GM06990 (cell line): ENCODE results near the gene PCDHGA3.
A peak's percentile ranks its signal among the peaks of the same experiment; 100 is the strongest.
"Not testable (repeated sequence)": the region's sequence is repeated elsewhere in the genome, so short reads cannot be mapped to it uniquely, and the experiment has no call there.

Source experiments
- DNase-seq: peaks from one replicate; pipeline ENCODE4 v3.0.0-alpha.2; 2011; ENCODE audit not compliant: insufficient read length; ENCODE audit errors: extremely low read depth
- H3K27me3 ChIP-seq: replicated peaks from 2 replicates; pipeline ENCODE4 v1.6.0; 2011; ENCODE audit warnings: low read length; ENCODE audit not compliant: control insufficient read depth, insufficient read depth
- H3K36me3 ChIP-seq: 2 replicates; pipeline ENCODE4 v1.5.1; 2011; ENCODE audit warnings: low read length; ENCODE audit not compliant: control insufficient read depth, insufficient read depth
- H3K4me3 ChIP-seq: replicated peaks from 2 replicates; pipeline ENCODE4 v1.5.1; 2011; ENCODE audit warnings: low read depth, mild to moderate bottlenecking, control low read depth, low read length
- TF ChIP-seq, protein P1 (sequence below): IDR thresholded peaks from 2 replicates; pipeline ENCODE4 v1.5.1; 2011; ENCODE audit warnings: low read length, control low read depth, mild to moderate bottlenecking, inconsistent platforms; ENCODE audit not compliant: insufficient read depth, poor library complexity, severe bottlenecking

Gene PCDHGA3

GRCh38 chr5:141343953-141344463, 379 bp downstream of the PCDHGA3 start:
- Histone ChIP-seq H3K4me3 (no peak overlapping the region), H3K36me3 (no peaks in the 10 kb centered on the region), H3K27me3 (no peaks in the 10 kb centered on the region)
- TF ChIP-seq, protein P1, sequence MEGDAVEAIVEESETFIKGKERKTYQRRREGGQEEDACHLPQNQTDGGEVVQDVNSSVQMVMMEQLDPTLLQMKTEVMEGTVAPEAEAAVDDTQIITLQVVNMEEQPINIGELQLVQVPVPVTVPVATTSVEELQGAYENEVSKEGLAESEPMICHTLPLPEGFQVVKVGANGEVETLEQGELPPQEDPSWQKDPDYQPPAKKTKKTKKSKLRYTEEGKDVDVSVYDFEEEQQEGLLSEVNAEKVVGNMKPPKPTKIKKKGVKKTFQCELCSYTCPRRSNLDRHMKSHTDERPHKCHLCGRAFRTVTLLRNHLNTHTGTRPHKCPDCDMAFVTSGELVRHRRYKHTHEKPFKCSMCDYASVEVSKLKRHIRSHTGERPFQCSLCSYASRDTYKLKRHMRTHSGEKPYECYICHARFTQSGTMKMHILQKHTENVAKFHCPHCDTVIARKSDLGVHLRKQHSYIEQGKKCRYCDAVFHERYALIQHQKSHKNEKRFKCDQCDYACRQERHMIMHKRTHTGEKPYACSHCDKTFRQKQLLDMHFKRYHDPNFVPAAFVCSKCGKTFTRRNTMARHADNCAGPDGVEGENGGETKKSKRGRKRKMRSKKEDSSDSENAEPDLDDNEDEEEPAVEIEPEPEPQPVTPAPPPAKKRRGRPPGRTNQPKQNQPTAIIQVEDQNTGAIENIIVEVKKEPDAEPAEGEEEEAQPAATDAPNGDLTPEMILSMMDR: no peak
- no peak for DNase-seq

DNA sequence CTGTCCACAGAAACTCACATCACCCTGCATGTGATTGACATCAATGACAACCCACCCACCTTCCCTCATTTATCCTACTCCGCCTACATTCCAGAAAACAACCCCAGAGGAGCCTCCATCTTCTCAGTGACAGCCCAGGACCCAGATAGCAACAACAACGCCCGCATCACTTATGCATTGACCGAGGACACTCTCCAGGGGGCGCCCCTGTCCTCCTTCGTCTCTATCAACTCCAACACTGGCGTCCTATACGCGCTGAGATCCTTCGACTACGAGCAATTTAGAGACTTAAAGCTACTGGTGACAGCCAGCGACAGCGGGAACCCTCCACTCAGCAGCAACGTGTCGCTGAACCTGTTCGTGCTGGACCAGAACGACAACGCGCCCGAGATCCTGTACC, 1.7 kb downstream of the PCDHGA3 start:
- TF ChIP-seq, protein P1: no peak
- Histone ChIP-seq H3K27me3 (no peaks in the 10 kb centered on the region), H3K36me3 (no peaks in the 10 kb centered on the region), H3K4me3 (no peak overlapping the region)
- no peak for DNase-seq

DNA sequence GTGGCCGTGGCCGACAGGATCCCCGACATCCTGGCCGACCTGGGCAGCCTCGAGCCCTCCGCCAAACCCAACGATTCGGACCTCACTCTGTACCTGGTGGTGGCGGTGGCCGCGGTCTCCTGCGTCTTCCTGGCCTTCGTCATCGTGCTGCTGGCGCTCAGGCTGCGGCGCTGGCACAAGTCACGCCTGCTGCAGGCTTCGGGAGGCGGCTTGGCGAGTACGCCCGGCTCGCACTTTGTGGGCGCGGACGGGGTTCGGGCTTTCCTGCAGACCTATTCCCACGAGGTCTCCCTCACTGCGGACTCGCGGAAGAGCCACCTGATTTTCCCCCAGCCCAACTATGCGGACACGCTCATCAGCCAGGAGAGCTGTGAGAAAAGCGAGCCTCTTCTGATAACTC, 2.4 kb downstream of the PCDHGA3 start:
- DNase-seq, H3K36me3 ChIP-seq, H3K4me3 ChIP-seq, H3K27me3 ChIP-seq: not testable (repeated sequence)

DNA sequence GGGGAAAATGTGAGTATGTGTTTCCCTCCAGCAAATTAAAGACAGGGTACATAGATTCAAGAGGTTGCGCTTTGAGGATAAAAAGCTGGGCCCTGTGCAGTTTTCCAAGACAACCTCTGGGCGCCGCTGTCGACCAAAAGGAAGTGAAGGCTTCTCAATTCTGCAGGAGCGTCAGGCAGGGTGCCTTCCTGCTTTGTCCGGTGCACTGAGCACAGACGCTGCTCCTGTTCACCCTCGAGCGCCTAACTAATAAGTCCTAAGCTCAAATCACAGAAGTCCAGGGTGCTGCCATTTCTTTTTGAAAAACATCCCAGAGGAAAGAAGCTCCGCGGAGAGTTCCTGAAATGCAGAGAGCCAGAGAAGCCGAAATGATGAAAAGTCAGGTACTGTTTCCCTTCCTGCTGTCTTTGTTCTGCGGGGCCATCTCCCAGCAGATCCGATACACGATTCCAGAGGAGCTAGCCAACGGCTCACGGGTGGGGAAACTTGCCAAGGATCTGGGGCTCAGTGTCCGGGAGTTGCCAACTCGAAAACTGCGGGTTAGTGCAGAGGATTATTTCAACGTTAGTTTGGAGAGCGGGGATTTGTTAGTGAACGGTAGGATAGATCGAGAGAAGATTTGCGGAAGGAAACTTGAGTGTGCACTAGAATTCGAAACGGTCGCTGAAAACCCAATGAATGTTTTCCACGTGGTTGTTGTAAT, 6.4 kb downstream of the PCDHGA3 start, which contains the start of gene PCDHGB1:
Gene PCDHGB1 (plus strand): TSS at position 183 of the 703 bp plus-strand sequence. CDS start 162 bp downstream, at position 345.
- no peaks in the 10 kb centered on the region for H3K36me3 ChIP-seq
- TF ChIP-seq, protein P1: peak; percentile 72
- peak within 1 kb of the TSS; percentile 58 for H3K4me3 ChIP-seq
- DNase-seq: no peak
- H3K27me3 ChIP-seq: no peaks in the 10 kb centered on the region

GRCh38 chr5:141351591-141351990, 8.0 kb downstream of the PCDHGA3 start:
- DNase-seq: no peak
- no peaks in the 10 kb centered on the region for H3K27me3 ChIP-seq
- TF ChIP-seq, protein P1: no peak
- H3K36me3 ChIP-seq: no peaks in the 10 kb centered on the region
- H3K4me3 ChIP-seq: no peak overlapping the region

DNA sequence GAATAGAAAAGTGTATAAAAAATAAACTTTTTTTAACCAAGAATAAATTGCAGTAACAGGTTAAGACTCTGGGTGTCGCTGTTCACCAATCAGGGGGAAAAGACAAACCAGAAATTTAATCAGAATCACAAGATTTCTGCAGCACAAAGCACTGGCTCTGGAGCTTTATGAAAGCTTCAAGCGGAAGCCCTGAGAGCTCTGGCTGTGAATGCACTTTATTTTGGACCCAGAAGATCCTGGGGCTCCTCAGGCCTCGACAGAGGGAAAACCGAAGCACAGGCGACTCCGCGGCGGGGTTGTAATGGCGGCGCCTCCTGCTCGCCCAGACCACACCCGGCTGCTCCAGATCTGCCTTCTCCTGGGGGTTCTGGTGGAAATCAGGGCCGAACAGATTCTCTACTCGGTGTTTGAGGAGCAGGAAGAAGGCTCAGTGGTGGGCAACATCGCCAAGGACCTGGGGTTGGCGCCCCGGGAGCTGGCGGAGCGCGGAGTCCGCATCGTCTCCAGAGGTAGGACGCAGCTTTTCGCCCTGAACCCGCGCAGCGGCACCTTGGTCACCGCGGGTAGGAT, 11.4 kb downstream of the PCDHGA3 start, which contains the start of gene PCDHGA4:
Gene PCDHGA4 (plus strand): TSS at position 122 of the 570 bp plus-strand sequence. CDS start 87 bp downstream, at position 209.
- DNase-seq: no peak
- TF ChIP-seq, protein P1: peak; percentile 28
- H3K4me3 ChIP-seq: no peak within 1 kb of the TSS
- H3K36me3 ChIP-seq: no peaks in the 10 kb centered on the region
- H3K27me3 ChIP-seq: no peaks in the 10 kb centered on the region
